Measurements from ENCODE around the gene PGC.

The PGC gene

GRCh38 chr6:41699063-41699462 lies 48.1 kb downstream of the PGC start:
- H3K4me3 ChIP-seq: no peak overlapping the region
- H3K9ac ChIP-seq (ENCODE audit: insufficient read length): no peak overlapping the region
- no peaks in the 10 kb centered on the region for H3K9me3 ChIP-seq (ENCODE audit: low read depth, low read length)
- no peak for DNase-seq (ENCODE audit: low read depth, low spot score)
- TF ChIP-seq POLR2AphosphoS5 (IDR thresholded peaks at IDR 0.05; ENCODE audit: borderline replicate concordance, low read depth, low read length) (no peak), EZH2 (IDR thresholded peaks at IDR 0.05) (no peak), FOXP2 (optimal IDR thresholded peaks at IDR 0.05; ENCODE audit: control extremely low read depth, extremely low read length, insufficient read depth) (no peak)
- no peaks in the 10 kb centered on the region for H3K36me3 ChIP-seq (ENCODE audit: insufficient read depth, low read length)
- no peak overlapping the region for H3K27ac ChIP-seq

GRCh38 chr6:41697861-41698781 lies 49.1 kb downstream of the PGC start:
- DNase-seq (ENCODE audit: low read depth, low spot score): no peak
- Histone ChIP-seq H3K9me3 (ENCODE audit: low read depth, low read length) (no peaks in the 10 kb centered on the region), H3K27ac (peak overlapping the region; percentile 36; the same call in 1 of the 2 replicates), H3K36me3 (ENCODE audit: insufficient read depth, low read length) (no peaks in the 10 kb centered on the region), H3K4me3 (no peak overlapping the region), H3K9ac (ENCODE audit: insufficient read length) (peak overlapping the region; percentile 37)
- TF ChIP-seq EZH2 (IDR thresholded peaks at IDR 0.05): no peak
- TF ChIP-seq POLR2AphosphoS5 (IDR thresholded peaks at IDR 0.05; ENCODE audit: borderline replicate concordance, low read depth, low read length): no peak
- TF ChIP-seq FOXP2 (optimal IDR thresholded peaks at IDR 0.05; ENCODE audit: control extremely low read depth, extremely low read length, insufficient read depth): no peak

GRCh38 chr6:41696788-41697187 lies 50.4 kb downstream of the PGC start:
- Histone ChIP-seq H3K27ac (no peak overlapping the region), H3K36me3 (ENCODE audit: insufficient read depth, low read length) (no peaks in the 10 kb centered on the region), H3K9ac (ENCODE audit: insufficient read length) (no peak overlapping the region), H3K4me3 (no peak overlapping the region), H3K9me3 (ENCODE audit: low read depth, low read length) (no peaks in the 10 kb centered on the region)
- TF ChIP-seq EZH2 (IDR thresholded peaks at IDR 0.05) (no peak), FOXP2 (optimal IDR thresholded peaks at IDR 0.05; ENCODE audit: control extremely low read depth, extremely low read length, insufficient read depth) (no peak), POLR2AphosphoS5 (IDR thresholded peaks at IDR 0.05; ENCODE audit: borderline replicate concordance, low read depth, low read length) (no peak)
- no peak for DNase-seq (ENCODE audit: low read depth, low spot score)

- H3K36me3 ChIP-seq (ENCODE audit: insufficient read depth, low read length): no peaks in the 10 kb centered on the region
- H3K27ac ChIP-seq: no peak overlapping the region
- DNase-seq (ENCODE audit: low read depth, low spot score): no peak
- no peak overlapping the region for H3K4me3 ChIP-seq
- H3K9me3 ChIP-seq (ENCODE audit: low read depth, low read length): no peaks in the 10 kb centered on the region
- TF ChIP-seq EZH2 (IDR thresholded peaks at IDR 0.05) (no peak), POLR2AphosphoS5 (IDR thresholded peaks at IDR 0.05; ENCODE audit: borderline replicate concordance, low read depth, low read length) (no peak), FOXP2 (optimal IDR thresholded peaks at IDR 0.05; ENCODE audit: control extremely low read depth, extremely low read length, insufficient read depth) (no peak)
- H3K9ac ChIP-seq (ENCODE audit: insufficient read length): no peak overlapping the region
Observed at GRCh38 chr6:41695825-41696224, 51.4 kb downstream of the PGC start.

- Histone ChIP-seq H3K4me3 (no peak overlapping the region), H3K9ac (ENCODE audit: insufficient read length) (no peak overlapping the region), H3K27ac (no peak overlapping the region), H3K36me3 (ENCODE audit: insufficient read depth, low read length) (no peaks in the 10 kb centered on the region), H3K9me3 (ENCODE audit: low read depth, low read length) (no peaks in the 10 kb centered on the region)
- no peak for DNase-seq (ENCODE audit: low read depth, low spot score)
- TF ChIP-seq FOXP2 (optimal IDR thresholded peaks at IDR 0.05; ENCODE audit: control extremely low read depth, extremely low read length, insufficient read depth) (no peak), POLR2AphosphoS5 (IDR thresholded peaks at IDR 0.05; ENCODE audit: borderline replicate concordance, low read depth, low read length) (no peak)
Observed at GRCh38 chr6:41694815-41695526, 52.2 kb downstream of the PGC start.

GRCh38 chr6:41693281-41694240 lies 53.6 kb downstream of the PGC start:
- H3K9ac ChIP-seq (ENCODE audit: insufficient read length): no peak overlapping the region
- H3K9me3 ChIP-seq (ENCODE audit: low read depth, low read length): no peaks in the 10 kb centered on the region
- DNase-seq (ENCODE audit: low read depth, low spot score): no peak
- no peak overlapping the region for H3K27ac ChIP-seq
- TF ChIP-seq FOXP2 (optimal IDR thresholded peaks at IDR 0.05; ENCODE audit: control extremely low read depth, extremely low read length, insufficient read depth): no peak
- no peak for TF ChIP-seq EZH2 (IDR thresholded peaks at IDR 0.05)
- no peak for TF ChIP-seq POLR2AphosphoS5 (IDR thresholded peaks at IDR 0.05; ENCODE audit: borderline replicate concordance, low read depth, low read length)
- no peaks in the 10 kb centered on the region for H3K36me3 ChIP-seq (ENCODE audit: insufficient read depth, low read length)
- H3K4me3 ChIP-seq: no peak overlapping the region

GRCh38 chr6:41692730-41693129 lies 54.5 kb downstream of the PGC start:
- Histone ChIP-seq H3K4me3 (no peak overlapping the region), H3K9me3 (ENCODE audit: low read depth, low read length) (no peaks in the 10 kb centered on the region), H3K27ac (no peak overlapping the region), H3K36me3 (ENCODE audit: insufficient read depth, low read length) (no peaks in the 10 kb centered on the region), H3K9ac (ENCODE audit: insufficient read length) (no peak overlapping the region)
- TF ChIP-seq POLR2AphosphoS5 (IDR thresholded peaks at IDR 0.05; ENCODE audit: borderline replicate concordance, low read depth, low read length): no peak
- no peak for TF ChIP-seq FOXP2 (optimal IDR thresholded peaks at IDR 0.05; ENCODE audit: control extremely low read depth, extremely low read length, insufficient read depth)
- TF ChIP-seq EZH2 (IDR thresholded peaks at IDR 0.05): no peak
- no peak for DNase-seq (ENCODE audit: low read depth, low spot score)
